Measurements from ENCODE around the gene APPBP2.
"Not testable (repeated sequence)": the region's sequence is repeated elsewhere in the genome, so short reads cannot be mapped to it uniquely, and the experiment has no call there.

APPBP2 gene

DNA sequence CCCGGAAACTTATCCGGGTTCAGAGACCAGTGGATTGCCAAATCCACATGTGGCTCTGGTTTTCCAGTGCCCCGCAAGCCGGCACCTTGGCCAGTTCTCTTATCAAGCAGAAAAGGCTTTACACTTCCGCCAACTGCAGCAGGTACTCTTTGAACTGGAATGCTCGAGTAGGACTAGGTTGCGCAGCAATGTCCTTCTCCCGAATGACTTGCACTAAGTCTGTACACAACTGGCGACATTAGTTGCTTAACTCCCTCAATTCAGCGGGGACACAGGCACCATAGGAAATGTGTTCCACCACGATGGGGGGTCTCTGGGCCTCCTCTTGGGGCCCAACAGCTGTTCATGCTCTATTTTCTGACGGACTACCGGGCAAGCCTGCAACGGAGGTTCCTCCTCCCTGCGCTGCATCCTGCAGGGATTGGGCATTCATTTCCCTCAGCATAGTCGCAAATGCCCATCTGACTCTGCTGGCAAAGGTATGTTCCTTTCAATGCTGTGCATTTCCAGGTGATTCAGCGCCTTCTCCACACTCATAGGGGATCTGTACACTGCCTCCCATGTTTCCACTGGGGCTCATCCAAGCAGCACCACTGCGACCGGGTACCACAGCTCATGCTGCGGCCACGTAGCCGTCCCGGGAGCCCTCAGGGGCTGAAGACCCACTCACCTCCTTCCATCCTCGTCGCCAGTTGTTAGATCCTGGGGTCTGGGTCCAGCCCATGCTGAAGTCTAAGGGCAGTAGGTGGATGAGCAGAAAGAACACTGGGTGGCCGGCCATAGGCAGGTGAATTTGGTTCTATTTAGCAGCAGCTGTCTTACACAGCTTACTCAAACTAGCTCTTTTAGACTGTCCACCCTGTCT, 34.2 kb upstream of the APPBP2 start:
- H3K27me3 ChIP-seq (ENCODE audit: insufficient read depth, insufficient read length), result no peaks in the 10 kb centered on the region
- no peaks in the 10 kb centered on the region for H3K36me3 ChIP-seq (ENCODE audit: insufficient read depth, insufficient read length, low read length)
- H3K4me3 ChIP-seq (ENCODE audit: insufficient read length, low read depth), result no peak overlapping the region
- TF ChIP-seq ZNF274 (IDR thresholded peaks at IDR 0.05; ENCODE audit: low read depth, low read length), result no peak
- no peak for TF ChIP-seq SUZ12 (IDR thresholded peaks at IDR 0.05; ENCODE audit: extremely low read depth, insufficient read depth, insufficient read length)
- TF ChIP-seq YY1 (IDR thresholded peaks at IDR 0.05; ENCODE audit: insufficient read depth, insufficient read length), result no peak
- peaks cover 17% of the 10 kb centered on the region; the same call in 1 of the 2 replicates for H3K9me3 ChIP-seq (ENCODE audit: insufficient read depth, low read length)
- H3K9ac ChIP-seq (ENCODE audit: insufficient read length, low read depth), result no peak overlapping the region
- H3K4me1 ChIP-seq (ENCODE audit: insufficient read depth, insufficient read length), result no peaks in the 10 kb centered on the region
- DNase-seq (ENCODE audit: low read depth, low spot score), result no peak

DNA sequence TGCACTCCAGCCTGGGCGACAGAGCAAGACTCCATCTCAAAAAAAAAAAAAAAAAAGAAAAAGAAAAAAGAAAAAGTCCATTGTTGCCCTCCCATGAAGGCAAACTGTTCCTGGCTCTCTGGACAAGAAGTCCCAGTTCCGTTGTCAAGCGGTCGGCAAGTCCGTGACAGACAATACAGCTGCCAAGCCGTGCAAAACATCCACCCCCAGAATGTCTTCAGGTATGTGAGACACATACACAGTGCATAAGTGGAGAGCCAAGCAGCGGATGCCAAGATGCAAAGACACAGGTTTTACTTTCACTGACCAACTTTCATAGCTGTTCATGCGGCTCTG, 33.6 kb upstream of the APPBP2 start:
- Histone ChIP-seq H3K9ac (ENCODE audit: insufficient read length, low read depth) (no peak overlapping the region), H3K4me3 (ENCODE audit: insufficient read length, low read depth) (no peak overlapping the region), H3K36me3 (ENCODE audit: insufficient read depth, insufficient read length, low read length) (no peaks in the 10 kb centered on the region), H3K27me3 (ENCODE audit: insufficient read depth, insufficient read length) (no peaks in the 10 kb centered on the region), H3K4me1 (ENCODE audit: insufficient read depth, insufficient read length) (no peaks in the 10 kb centered on the region), H3K9me3 (ENCODE audit: insufficient read depth, low read length) (peaks cover 17% of the 10 kb centered on the region; the same call in 1 of the 2 replicates)
- TF ChIP-seq SUZ12 (IDR thresholded peaks at IDR 0.05; ENCODE audit: extremely low read depth, insufficient read depth, insufficient read length) (no peak), ZNF274 (IDR thresholded peaks at IDR 0.05; ENCODE audit: low read depth, low read length) (no peak), YY1 (IDR thresholded peaks at IDR 0.05; ENCODE audit: insufficient read depth, insufficient read length) (no peak)
- no peak for DNase-seq (ENCODE audit: low read depth, low spot score)

GRCh38 chr17:60557805-60558204, 31.8 kb upstream of the APPBP2 start:
- Histone ChIP-seq H3K4me1 (ENCODE audit: insufficient read depth, insufficient read length) (no peaks in the 10 kb centered on the region), H3K9ac (ENCODE audit: insufficient read length, low read depth) (no peak overlapping the region), H3K4me3 (ENCODE audit: insufficient read length, low read depth) (no peak overlapping the region), H3K27me3 (ENCODE audit: insufficient read depth, insufficient read length) (no peaks in the 10 kb centered on the region), H3K36me3 (ENCODE audit: insufficient read depth, insufficient read length, low read length) (peaks cover 6% of the 10 kb centered on the region), H3K9me3 (ENCODE audit: insufficient read depth, low read length) (peaks cover 25% of the 10 kb centered on the region; the same call in 1 of the 2 replicates)
- no peak for DNase-seq (ENCODE audit: low read depth, low spot score)
- TF ChIP-seq ZNF274 (IDR thresholded peaks at IDR 0.05; ENCODE audit: low read depth, low read length) (no peak), YY1 (IDR thresholded peaks at IDR 0.05; ENCODE audit: insufficient read depth, insufficient read length) (no peak), SUZ12 (IDR thresholded peaks at IDR 0.05; ENCODE audit: extremely low read depth, insufficient read depth, insufficient read length) (no peak)

DNA sequence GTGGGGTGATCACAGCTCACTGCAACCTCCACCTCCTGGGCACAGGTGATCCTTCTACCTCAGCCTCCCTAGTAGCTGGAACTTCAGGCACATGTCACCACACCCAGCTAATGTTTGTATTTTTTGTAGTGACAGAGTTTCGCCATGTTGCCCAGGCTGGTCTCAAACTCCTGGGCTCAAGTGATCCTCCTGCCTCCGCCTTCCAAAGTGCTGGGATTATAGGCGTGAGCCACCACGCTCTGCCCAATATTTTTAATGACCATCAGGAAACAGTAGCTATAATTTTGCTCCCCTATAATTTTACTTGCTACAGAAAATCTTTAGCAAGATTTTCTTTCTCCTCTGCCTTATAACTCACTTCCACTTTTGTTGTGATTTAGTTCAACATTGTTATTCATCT, 29.7 kb upstream of the APPBP2 start:
- H3K9me3 ChIP-seq (ENCODE audit: insufficient read depth, low read length), result peaks cover 26% of the 10 kb centered on the region; the same call in 1 of the 2 replicates

DNA sequence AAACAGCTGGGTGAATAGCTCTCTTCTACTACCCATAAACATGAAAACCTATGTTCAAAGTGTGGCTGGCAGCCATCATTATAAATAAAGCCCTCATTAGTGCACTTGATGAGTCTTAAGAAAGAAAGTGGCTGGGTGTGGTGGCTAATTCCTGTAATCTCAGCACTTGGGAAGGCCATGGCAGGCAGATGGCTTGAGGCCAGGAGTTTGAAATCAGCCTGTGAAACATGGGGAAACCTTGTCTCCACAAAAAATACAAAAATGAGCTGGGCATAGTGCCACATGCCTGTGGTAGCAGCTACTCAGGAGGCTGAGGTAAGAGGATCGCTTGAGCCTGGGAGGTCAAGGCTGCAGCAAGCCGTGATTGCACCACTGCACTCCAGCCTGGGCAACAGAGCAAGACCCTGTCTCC, 28.3 kb upstream of the APPBP2 start:
- no peak overlapping the region for H3K4me3 ChIP-seq (ENCODE audit: insufficient read length, low read depth)
- TF ChIP-seq ZNF274 (IDR thresholded peaks at IDR 0.05; ENCODE audit: low read depth, low read length) (no peak), SUZ12 (IDR thresholded peaks at IDR 0.05; ENCODE audit: extremely low read depth, insufficient read depth, insufficient read length) (no peak), YY1 (IDR thresholded peaks at IDR 0.05; ENCODE audit: insufficient read depth, insufficient read length) (no peak)
- H3K4me1 ChIP-seq (ENCODE audit: insufficient read depth, insufficient read length), result no peaks in the 10 kb centered on the region
- peaks cover 26% of the 10 kb centered on the region; the same call in 1 of the 2 replicates for H3K9me3 ChIP-seq (ENCODE audit: insufficient read depth, low read length)
- DNase-seq (ENCODE audit: low read depth, low spot score), result no peak
- H3K27me3 ChIP-seq (ENCODE audit: insufficient read depth, insufficient read length), result no peaks in the 10 kb centered on the region
- no peak overlapping the region for H3K9ac ChIP-seq (ENCODE audit: insufficient read length, low read depth)
- H3K36me3 ChIP-seq (ENCODE audit: insufficient read depth, insufficient read length, low read length), result peaks cover 8% of the 10 kb centered on the region

More for the DNA sequence above, 29.7 kb upstream of the APPBP2 start:
- no peak for DNase-seq (ENCODE audit: low read depth, low spot score)
- H3K4me3 ChIP-seq (ENCODE audit: insufficient read length, low read depth), result no peak overlapping the region
- no peak overlapping the region for H3K9ac ChIP-seq (ENCODE audit: insufficient read length, low read depth)
- TF ChIP-seq ZNF274 (IDR thresholded peaks at IDR 0.05; ENCODE audit: low read depth, low read length) (no peak), SUZ12 (IDR thresholded peaks at IDR 0.05; ENCODE audit: extremely low read depth, insufficient read depth, insufficient read length) (no peak), YY1 (IDR thresholded peaks at IDR 0.05; ENCODE audit: insufficient read depth, insufficient read length) (no peak)
- H3K4me1 ChIP-seq (ENCODE audit: insufficient read depth, insufficient read length), result no peaks in the 10 kb centered on the region
- H3K27me3 ChIP-seq (ENCODE audit: insufficient read depth, insufficient read length), result no peaks in the 10 kb centered on the region
- H3K36me3 ChIP-seq (ENCODE audit: insufficient read depth, insufficient read length, low read length), result peaks cover 8% of the 10 kb centered on the region

GRCh38 chr17:60552255-60552654, 26.2 kb upstream of the APPBP2 start:
- H3K4me3 ChIP-seq (ENCODE audit: insufficient read length, low read depth); H3K4me1 ChIP-seq (ENCODE audit: insufficient read depth, insufficient read length); H3K36me3 ChIP-seq (ENCODE audit: insufficient read depth, insufficient read length, low read length); H3K27me3 ChIP-seq (ENCODE audit: insufficient read depth, insufficient read length); DNase-seq (ENCODE audit: low read depth, low spot score); H3K9ac ChIP-seq (ENCODE audit: insufficient read length, low read depth): not testable (repeated sequence)
- peaks cover 18% of the 10 kb centered on the region; the same call in 1 of the 2 replicates for H3K9me3 ChIP-seq (ENCODE audit: insufficient read depth, low read length)

DNA sequence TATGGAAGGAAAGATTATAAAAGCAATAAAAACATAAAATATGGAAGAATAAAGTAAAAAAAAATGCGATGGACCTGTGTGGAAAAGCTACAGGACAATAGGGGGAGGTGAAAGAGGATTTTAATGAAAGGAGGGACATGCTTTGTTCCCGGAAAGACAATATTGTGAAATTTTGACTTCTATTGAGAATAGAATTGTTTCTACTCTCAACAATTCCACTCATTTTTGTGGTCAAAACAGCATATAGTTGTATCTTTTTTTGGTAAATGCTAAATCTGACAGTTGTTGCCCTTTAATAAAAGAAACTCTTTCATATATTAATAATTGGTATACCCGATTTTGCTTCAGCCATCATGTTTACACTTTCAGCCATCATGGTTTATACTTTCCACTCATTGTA, 22.9 kb upstream of the APPBP2 start:
- H3K27me3 ChIP-seq (ENCODE audit: insufficient read depth, insufficient read length), result no peaks in the 10 kb centered on the region
- H3K4me3 ChIP-seq (ENCODE audit: insufficient read length, low read depth), result no peak overlapping the region
- no peak for TF ChIP-seq YY1 (IDR thresholded peaks at IDR 0.05; ENCODE audit: insufficient read depth, insufficient read length)
- no peak for TF ChIP-seq ZNF274 (IDR thresholded peaks at IDR 0.05; ENCODE audit: low read depth, low read length)
- no peak for TF ChIP-seq SUZ12 (IDR thresholded peaks at IDR 0.05; ENCODE audit: extremely low read depth, insufficient read depth, insufficient read length)
- H3K9ac ChIP-seq (ENCODE audit: insufficient read length, low read depth), result no peak overlapping the region
- no peak for DNase-seq (ENCODE audit: low read depth, low spot score)
- no peaks in the 10 kb centered on the region for H3K4me1 ChIP-seq (ENCODE audit: insufficient read depth, insufficient read length)
- H3K9me3 ChIP-seq (ENCODE audit: insufficient read depth, low read length), result peaks cover 12% of the 10 kb centered on the region; the same call in 1 of the 2 replicates
- H3K36me3 ChIP-seq (ENCODE audit: insufficient read depth, insufficient read length, low read length), result peaks cover 8% of the 10 kb centered on the region
